CD14-positive monocyte (primary cell): ENCODE measurements around the gene TNRC6A. TPM values are rescaled to one million over a fixed set of nuclear protein-coding genes. Genes with fewer than 3 reads are reported as not detected.

Experiments
- DNase-seq, 3 donors: peaks; one replicate each; pipeline ENCODE4 v3.0.0-alpha.2; 2011 to 2022
- H2AFZ ChIP-seq: 2 replicates; pipeline ENCODE4 v1.6.0; 2012; ENCODE audit warnings: mild to moderate bottlenecking, low read depth, low read length, inconsistent platforms; ENCODE audit not compliant: insufficient read depth, poor library complexity, severe bottlenecking
- H3K27ac ChIP-seq, 2 donors: 1 replicate in 1 of 2; 2 replicates in 1 of 2; pipeline ENCODE4 v1.5.1; 2012 to 2013; ENCODE audit warnings: low read length in 2 of 2, control low read depth in 1 of 2, inconsistent platforms in 1 of 2, low read depth in 1 of 2, mild to moderate bottlenecking in 1 of 2
- H3K27me3 ChIP-seq, 2 donors: one replicate each; pipeline versions ENCODE4 v1.6.0 to v1.6.1; 2011 to 2013; ENCODE audit warnings: low read length in 2 of 2; ENCODE audit not compliant: control insufficient read depth in 2 of 2, insufficient read depth in 2 of 2
- H3K36me3 ChIP-seq, 2 donors: replicated peaks in 1 of 2; 1 replicate in 1 of 2; 2 replicates in 1 of 2; pipeline versions ENCODE4 v1.5.1 to v1.6.1; 2012 to 2013; ENCODE audit warnings: low read length in 2 of 2, control low read depth in 1 of 2, inconsistent platforms in 1 of 2, mild to moderate bottlenecking in 1 of 2; ENCODE audit not compliant: insufficient read depth in 2 of 2, control insufficient read depth in 1 of 2
- H3K4me1 ChIP-seq, 2 donors: 1 replicate in 1 of 2; 2 replicates in 1 of 2; pipeline versions ENCODE4 v1.5.1 to v1.6.1; 2012 to 2013; ENCODE audit warnings: low read length in 2 of 2, control low read depth in 1 of 2, inconsistent platforms in 1 of 2, mild to moderate bottlenecking in 1 of 2, moderate library complexity in 1 of 2; ENCODE audit not compliant: insufficient read depth in 2 of 2, control insufficient read depth in 1 of 2
- H3K4me2 ChIP-seq: replicated peaks from 2 replicates; pipeline ENCODE3; 2012; ENCODE audit warnings: low read length, moderate library complexity, mild to moderate bottlenecking; ENCODE audit not compliant: poor library complexity, severe bottlenecking; ENCODE audit errors: extremely low read depth
- H3K4me3 ChIP-seq, 3 experiments: fragments of 200-600 bp in 1 of 3; sonication (generic) in 1 of 3; replicated peaks in 1 of 3; 1 replicate in 2 of 3; 2 replicates in 1 of 3; pipeline ENCODE4 v1.5.1; 2011 to 2013; ENCODE audit warnings: low read length in 3 of 3, mild to moderate bottlenecking in 3 of 3, control low read depth in 2 of 3, low read depth in 2 of 3, inconsistent platforms in 1 of 3, moderate library complexity in 1 of 3
- H3K79me2 ChIP-seq: 2 replicates; pipeline ENCODE4 v1.6.0; 2012; ENCODE audit warnings: mild to moderate bottlenecking, control low read depth, inconsistent platforms, low read length, moderate library complexity; ENCODE audit not compliant: insufficient read depth
- H3K9ac ChIP-seq: 2 replicates; pipeline ENCODE4 v1.6.0; 2017; ENCODE audit warnings: low read length, mild to moderate bottlenecking; ENCODE audit not compliant: insufficient read depth, poor library complexity, severe bottlenecking
- H3K9me3 ChIP-seq, 2 donors: replicated peaks in 1 of 2; 1 replicate in 1 of 2; 2 replicates in 1 of 2; pipeline versions ENCODE4 v1.5.1 to v1.6.1; 2012 to 2013; ENCODE audit warnings: low read length in 2 of 2, control low read depth in 1 of 2; ENCODE audit not compliant: control insufficient read depth in 1 of 2, insufficient read depth in 1 of 2
- H4K20me1 ChIP-seq: 2 replicates; pipeline ENCODE4 v1.6.0; 2012; ENCODE audit warnings: mild to moderate bottlenecking, low read length, control low read depth, moderate library complexity; ENCODE audit not compliant: insufficient read depth
- H3K27ac Mint-ChIP-seq, 7 donors: one replicate each; pipeline ENCODE4 v1.8.0; 2020; ENCODE audit warnings: mild to moderate bottlenecking in 7 of 7, mixed read lengths in 7 of 7, moderate library complexity in 6 of 7, inconsistent platforms in 2 of 7
- H3K27me3 Mint-ChIP-seq, 3 donors: one replicate each; pipeline ENCODE4 v1.8.0; 2021 to 2022; ENCODE audit warnings: low read depth in 3 of 3, mild to moderate bottlenecking in 3 of 3, mixed read lengths in 3 of 3, moderate library complexity in 3 of 3, inconsistent platforms in 1 of 3
- H3K36me3 Mint-ChIP-seq, 2 donors: one replicate each; pipeline ENCODE4 v1.8.0; 2020; ENCODE audit warnings: mixed read lengths in 2 of 2, inconsistent platforms in 1 of 2, mild to moderate bottlenecking in 1 of 2
- H3K4me1 Mint-ChIP-seq: one replicate; pipeline ENCODE4 v1.8.0; 2020; ENCODE audit warnings: mild to moderate bottlenecking, mixed read lengths
- H3K4me3 Mint-ChIP-seq, 2 donors: one replicate each; pipeline ENCODE4 v1.8.0; 2020; ENCODE audit warnings: mild to moderate bottlenecking in 2 of 2, mixed read lengths in 2 of 2, moderate library complexity in 1 of 2
- H3K9me3 Mint-ChIP-seq, 7 donors: one replicate each; pipeline ENCODE4 v1.8.0; 2020 to 2022; ENCODE audit warnings: mixed read lengths in 7 of 7, mild to moderate bottlenecking in 6 of 7, moderate library complexity in 6 of 7, inconsistent platforms in 2 of 7
- CTCF ChIP-seq: fragments of 200-600 bp; IDR thresholded peaks from one replicate; pipeline ENCODE4 v1.8.0; 2022; ENCODE audit warnings: antibody characterized with exemption, mild to moderate bottlenecking
- WGBS: methylation state at CpG from one replicate; pipeline ENCODE4 v1.1.5; 2013; ENCODE audit warnings: missing lambda C conversion rate; ENCODE audit not compliant: insufficient coverage; 5-methylcytosine and 5-hydroxymethylcytosine counted together
- intact Hi-C, 2 donors: fragments of 100-400 bp; cut with micrococcal nuclease; formaldehyde crosslinking; loops; one replicate each; pipeline versions ENCODE4 v1.15.0 to v1.15.1; 2023
- polyA plus RNA-seq, 3 donors: library from polyadenylated mRNA; depleted of rRNA in 1 of 3; unstranded in 2 of 3; stranded (reverse) in 1 of 3; fragments of 300-500 nt in 2 of 3; fragments of >200 nt in 1 of 3; fragmentation: Illumina TruSeq in 2 of 3; gene quantifications; 1 replicate in 2 of 3; 2 replicates in 1 of 3; pipeline ENCODE4 v1.2.3, GENCODE V29; 2012 to 2021

Gene TNRC6A
- polyA plus RNA-seq, 3 donors, result 3.3 to 36.1 (median 4.0) TPM

GRCh38 chr16:24826096-24826690, 96.7 kb downstream of the TNRC6A start:
- H3K27me3 ChIP-seq, result no peaks in the 10 kb centered on the region
- Mint-ChIP-seq H3K36me3 (peaks cover 66 to 72% of the 10 kb centered on the region in 2 donors), H3K27me3 (peaks cover 0 to 2% (median 2%) of the 10 kb centered on the region in 3 donors), H3K4me3 (no peak overlapping the region), H3K4me1 (no peaks in the 10 kb centered on the region), H3K9me3 (no peaks in the 10 kb centered on the region), H3K27ac (no peak overlapping the region)
- no peak overlapping the region for H3K27ac ChIP-seq
- H4K20me1 ChIP-seq, result no peaks in the 10 kb centered on the region
- H3K4me1 ChIP-seq, result no peaks in the 10 kb centered on the region
- TF ChIP-seq CTCF, result no peak
- no peak overlapping the region for H3K9ac ChIP-seq
- intact Hi-C loops, result no loop called here
- no peak overlapping the region for H3K4me2 ChIP-seq
- no peak overlapping the region for H2AFZ ChIP-seq
- H3K79me2 ChIP-seq, result no peaks in the 10 kb centered on the region
- no peak overlapping the region for H3K4me3 ChIP-seq
- WGBS, result 91% methylated on average over 5 of the region's 12 CpGs
- DNase-seq, result no peak
- H3K36me3 ChIP-seq, result peaks cover 46 to 84% of the 10 kb centered on the region in 2 donors
- H3K9me3 ChIP-seq, result no peaks in the 10 kb centered on the region

- Mint-ChIP-seq H3K27me3 (peaks cover 0 to 4% (median 2%) of the 10 kb centered on the region in 3 donors), H3K9me3 (no peaks in the 10 kb centered on the region), H3K4me1 (no peaks in the 10 kb centered on the region), H3K4me3 (no peak overlapping the region), H3K27ac (no peak overlapping the region), H3K36me3 (peaks cover 58 to 64% of the 10 kb centered on the region in 2 donors)
- Histone ChIP-seq H3K36me3 (peaks cover 38 to 76% of the 10 kb centered on the region in 2 donors), H4K20me1 (no peaks in the 10 kb centered on the region), H3K9me3 (no peaks in the 10 kb centered on the region), H2AFZ (no peak overlapping the region), H3K27ac (no peak overlapping the region), H3K4me2 (no peak overlapping the region), H3K79me2 (no peaks in the 10 kb centered on the region), H3K9ac (no peak overlapping the region), H3K27me3 (no peaks in the 10 kb centered on the region), H3K4me1 (no peaks in the 10 kb centered on the region), H3K4me3 (no peak overlapping the region)
- TF ChIP-seq CTCF, result no peak
- no peak for DNase-seq
- over 99% methylated on average over 8 of the region's 9 CpGs for WGBS
- intact Hi-C loops, result no loop called here
These were observed 97.5 kb downstream of the TNRC6A start for GRCh38 chr16:24826817-24827566.
